GM10847 (cell line): ENCODE results near the gene EFHC2.

Source experiments
- POLR2A ChIP-seq: IDR thresholded peaks from 2 replicates; pipeline ENCODE4 v1.6.1; 2011; ENCODE audit not compliant: insufficient read length; ENCODE audit errors: extremely low read depth

EFHC2 gene, protein sequence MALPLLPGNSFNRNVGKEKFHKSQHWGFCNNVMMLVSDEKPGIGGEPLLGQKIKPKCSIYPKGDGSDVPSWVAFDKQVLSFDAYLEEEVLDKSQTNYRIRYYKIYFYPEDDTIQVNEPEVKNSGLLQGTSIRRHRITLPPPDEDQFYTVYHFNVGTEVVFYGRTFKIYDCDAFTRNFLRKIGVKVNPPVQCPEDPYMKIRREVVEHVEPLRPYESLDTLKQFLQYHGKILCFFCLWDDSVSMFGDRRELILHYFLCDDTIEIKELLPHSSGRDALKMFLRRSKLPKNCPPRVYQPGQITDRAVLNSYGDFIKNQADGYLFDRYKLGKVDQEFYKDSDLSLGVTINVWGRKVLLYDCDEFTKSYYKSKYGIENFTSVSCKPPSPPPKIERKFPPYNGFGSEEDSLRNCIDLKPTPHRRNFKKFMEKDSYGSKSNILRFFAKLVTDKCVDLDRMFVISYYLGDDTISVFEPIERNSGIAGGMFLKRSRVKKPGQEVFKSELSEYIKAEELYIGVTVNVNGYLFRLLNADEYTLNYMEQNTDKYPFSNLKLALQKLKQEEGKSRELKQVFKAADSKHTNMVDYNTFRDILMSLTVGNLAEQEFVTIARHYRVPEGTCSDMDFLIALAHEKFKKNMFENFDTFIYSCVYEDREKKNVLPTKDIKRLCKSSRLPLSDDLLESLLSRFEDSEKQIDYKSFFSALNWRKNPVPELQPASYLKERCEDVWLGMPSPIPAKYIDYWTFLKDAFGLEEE

DNA sequence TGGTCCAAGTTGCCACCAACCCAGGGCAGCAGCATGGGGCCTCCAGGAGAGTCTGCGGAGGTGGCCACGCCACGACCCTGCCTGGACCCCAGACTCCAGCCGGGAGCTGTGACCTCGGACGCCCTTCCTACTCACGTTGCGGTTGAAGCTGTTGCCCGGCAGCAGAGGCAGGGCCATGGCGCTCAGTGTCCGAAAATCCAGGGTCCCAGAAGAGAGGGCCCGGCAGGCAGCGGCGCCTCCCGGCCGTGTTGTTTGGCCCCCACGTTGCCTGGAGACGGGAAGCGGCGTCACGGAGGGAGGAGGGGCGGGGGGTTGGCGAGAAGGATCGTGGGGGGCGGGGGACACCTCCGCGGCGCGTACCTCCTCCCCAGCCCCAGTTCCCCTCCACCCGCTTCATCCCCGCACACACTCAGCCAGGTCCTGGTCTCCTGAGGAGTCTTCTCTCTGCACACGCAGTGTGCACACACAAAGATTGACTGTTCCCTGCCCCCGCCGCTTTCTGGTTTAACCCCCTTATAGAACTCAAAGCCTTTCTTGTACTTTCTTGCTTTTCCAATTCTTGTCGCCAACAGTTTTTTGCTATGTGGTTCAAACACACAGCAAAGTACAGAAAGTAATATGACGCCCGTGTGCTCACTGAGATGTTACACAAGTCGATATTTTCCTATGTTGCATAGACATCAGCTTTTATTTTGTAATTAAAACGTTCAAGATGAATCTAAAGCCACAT, at the start of gene EFHC2:
EFHC2 (minus strand) TSS at position 261 of the 730 bp plus-strand sequence; CDS start at position 177, 84 bp downstream.
- no peak for TF ChIP-seq POLR2A

DNA sequence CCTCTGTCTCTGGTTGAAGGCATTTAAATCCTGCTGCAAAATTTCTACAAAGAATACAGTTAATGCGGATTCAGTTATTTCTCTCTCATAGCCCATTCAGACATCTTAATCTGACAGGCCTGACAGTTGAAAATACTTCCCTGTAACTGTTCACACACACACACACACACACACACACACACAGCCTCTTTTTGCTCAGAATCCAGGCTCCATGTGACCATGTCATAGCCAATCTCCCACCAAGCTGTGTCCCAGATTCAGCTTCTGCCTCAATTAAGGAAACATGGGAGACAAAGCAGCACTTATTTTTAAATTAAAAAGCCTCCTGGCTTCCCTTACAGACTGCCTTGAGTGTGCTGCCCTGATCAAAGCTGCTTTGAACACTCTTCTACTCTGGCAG, 49.3 kb upstream of the EFHC2 start:
- TF ChIP-seq POLR2A, result no peak

DNA sequence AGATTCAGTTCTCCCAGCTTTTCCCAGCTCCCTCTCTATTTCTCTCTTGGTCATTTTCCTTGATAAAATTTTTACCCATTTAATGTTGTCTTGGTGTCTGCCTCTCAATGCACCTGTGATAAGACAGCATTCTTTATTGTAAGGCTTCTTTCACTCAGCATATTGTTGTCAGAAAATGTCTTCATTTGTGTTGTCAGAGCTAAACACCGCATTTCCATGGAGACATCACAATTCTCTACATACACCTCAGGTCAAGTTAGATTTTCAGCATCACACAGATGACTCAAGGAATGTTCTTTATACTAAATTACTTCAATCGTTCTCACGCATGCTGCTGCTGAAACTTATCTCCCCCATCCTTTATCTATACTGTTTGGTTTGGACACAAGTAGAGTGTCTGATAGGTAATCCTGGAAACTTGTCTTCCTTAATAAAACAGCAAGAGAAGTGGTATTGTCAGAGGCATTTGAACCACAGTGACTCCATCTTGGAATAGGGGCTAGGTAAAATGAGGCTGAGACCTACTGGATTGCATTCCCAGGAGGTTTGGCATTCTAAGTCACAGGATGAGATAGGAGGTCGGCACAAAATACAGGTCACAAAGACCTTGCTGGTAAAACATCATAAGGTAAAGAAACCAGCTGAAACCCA, 41.3 kb upstream of the EFHC2 start:
- TF ChIP-seq POLR2A, result no peak

DNA sequence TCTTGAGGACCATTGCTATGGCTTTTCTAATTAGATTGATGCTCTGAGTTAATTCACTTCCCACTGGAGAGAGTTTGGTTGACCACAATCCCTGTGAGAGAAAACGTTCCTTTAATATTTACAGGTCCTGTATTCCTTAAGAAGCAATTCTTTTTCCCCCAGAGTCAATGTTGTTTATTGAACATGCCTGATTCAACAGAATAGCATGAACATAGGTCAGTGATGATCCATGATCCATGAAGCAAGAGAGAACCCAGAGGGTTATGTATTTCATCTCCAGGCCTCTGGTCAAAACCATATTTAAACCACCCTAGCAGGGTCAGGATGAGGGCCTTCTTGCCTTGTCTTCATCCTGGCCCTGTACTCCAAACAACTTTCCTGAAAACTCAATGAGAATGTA, 39.4 kb upstream of the EFHC2 start:
- no peak for TF ChIP-seq POLR2A

DNA sequence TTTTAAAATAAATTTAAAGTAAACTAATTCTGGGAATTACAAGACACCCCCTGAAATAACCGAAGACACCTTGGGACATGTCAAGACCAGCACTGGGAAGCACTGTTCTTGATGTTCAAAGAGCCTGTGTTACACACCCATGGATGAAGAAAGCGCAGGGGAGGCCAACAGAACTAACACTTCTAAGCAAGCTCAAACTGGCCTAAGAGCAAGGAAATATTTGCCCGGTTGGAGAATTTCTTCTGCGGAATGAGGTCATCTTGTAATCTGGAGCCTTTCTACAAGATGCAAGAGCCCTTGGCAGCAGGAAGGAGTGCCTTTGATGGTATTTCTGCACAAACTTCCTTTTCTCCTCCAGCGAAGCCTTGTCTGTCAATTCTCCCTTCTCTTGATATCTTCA, 9.3 kb upstream of the EFHC2 start:
- no peak for TF ChIP-seq POLR2A

DNA sequence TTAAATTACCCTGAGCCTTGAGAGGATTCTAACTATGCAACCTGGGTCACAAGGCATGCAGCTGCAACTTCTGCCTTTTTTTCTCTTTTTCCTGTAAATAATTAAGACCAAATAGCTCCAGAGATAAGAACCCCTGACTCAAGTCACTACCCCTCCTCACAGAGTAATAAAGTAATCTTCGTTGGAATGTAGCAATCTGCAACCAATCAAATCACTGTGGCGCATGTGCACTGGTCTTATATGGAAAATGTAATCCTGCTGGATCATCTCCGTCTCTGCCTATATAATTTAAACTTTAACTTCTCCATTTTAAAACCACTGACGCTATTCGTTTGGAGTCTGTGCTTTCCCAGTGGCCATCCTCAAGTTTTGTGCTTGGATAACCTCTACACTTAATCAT, 6.1 kb upstream of the EFHC2 start:
- TF ChIP-seq POLR2A, result no peak

DNA sequence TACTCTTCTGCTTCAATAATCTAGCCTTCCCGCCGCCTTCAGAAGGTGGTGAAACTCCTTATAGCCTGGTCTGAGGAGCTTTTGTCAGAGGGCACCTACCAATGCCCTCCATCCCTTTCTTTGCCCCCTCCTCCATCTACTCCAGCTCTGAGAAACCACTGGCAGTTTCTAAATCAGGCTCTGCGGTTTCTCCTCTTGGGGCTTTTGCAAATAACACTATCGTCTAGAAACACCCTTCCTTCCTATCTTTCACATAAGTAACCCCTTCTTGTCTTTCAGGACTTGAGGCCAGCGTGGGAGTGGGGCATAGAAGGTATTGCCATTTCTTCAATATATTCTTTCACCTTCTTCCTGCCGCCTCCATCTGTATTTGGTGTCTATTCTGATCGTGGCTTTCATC, 1.2 kb upstream of the EFHC2 start:
- TF ChIP-seq POLR2A, result no peak

DNA sequence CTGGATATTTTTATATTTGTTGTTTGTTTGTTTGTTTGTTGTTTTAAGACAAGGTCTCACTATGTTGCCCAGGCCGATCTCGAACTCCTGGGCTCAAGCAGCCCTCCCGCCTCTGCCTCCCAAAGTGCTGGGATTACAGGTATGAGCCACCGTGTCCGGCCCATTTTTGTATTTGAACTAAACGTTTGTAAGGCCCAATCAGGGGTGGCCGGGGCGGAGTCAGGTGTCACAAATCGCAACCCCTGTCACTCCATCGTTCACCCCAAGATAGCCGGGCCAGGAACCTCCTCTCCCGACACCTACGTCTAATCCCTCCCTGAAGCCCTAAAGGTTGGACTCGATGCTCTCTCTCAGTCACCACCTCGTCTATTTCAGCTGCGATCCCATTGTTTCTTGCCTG, 722 bp upstream of the EFHC2 start:
- no peak for TF ChIP-seq POLR2A

DNA sequence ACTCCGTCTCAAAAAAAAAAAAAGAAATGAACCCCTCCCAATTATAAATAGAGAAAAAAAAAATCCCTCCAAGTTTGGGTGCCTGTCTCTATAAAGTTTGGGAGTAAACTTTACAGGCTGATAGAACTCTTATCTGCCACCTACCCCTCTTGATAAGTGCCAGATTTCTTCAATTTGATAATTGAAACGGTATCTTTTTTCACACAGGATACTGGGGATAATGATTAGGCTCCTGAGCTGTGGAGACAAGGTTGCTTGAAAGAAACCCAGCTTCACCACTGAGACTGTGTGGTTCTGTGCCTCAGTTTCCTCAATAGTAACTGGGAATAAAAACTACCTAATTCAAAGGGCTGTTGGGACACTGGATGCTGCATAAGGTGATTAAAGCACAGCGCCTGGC, 606 bp downstream of the EFHC2 start:
- no peak for TF ChIP-seq POLR2A

DNA sequence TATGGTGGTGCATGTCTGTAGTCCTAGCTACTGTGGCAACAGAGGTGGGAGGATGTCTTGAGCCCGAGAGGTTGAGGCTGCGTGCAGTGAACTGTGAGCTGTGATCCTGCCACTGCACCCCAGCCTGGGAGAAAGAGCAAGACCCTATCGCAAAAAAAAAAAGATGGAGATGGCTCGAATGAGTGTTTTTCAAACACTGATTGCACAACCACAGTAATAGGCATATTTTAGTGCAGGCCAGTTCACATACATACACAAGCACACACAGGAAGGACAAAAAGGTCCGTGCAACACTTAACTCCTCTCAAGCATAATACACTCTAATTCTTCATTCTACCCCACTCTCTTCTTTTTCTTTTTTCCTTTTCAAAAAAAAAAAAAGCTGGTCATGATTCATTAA, 5.1 kb downstream of the EFHC2 start:
- TF ChIP-seq POLR2A, result no peak

DNA sequence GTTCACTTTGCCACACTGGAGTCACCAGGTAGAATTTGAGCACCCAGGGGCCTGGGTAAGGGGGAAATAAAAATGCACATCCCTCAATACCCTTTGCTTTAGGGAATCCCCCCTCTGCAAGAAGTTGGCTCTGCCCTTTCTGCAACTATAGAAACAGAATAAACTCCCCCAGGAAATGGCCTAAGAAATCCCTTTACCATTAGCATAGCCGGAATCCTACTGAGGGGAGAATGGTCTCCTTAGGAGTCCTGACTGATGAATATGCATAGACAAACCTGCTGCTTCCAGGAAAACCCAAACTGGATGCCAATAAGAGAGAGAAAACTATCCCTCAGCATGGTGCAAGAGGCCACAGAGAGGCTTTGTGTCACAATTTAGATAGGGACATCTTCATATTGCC, 11.0 kb downstream of the EFHC2 start:
- no peak for TF ChIP-seq POLR2A

DNA sequence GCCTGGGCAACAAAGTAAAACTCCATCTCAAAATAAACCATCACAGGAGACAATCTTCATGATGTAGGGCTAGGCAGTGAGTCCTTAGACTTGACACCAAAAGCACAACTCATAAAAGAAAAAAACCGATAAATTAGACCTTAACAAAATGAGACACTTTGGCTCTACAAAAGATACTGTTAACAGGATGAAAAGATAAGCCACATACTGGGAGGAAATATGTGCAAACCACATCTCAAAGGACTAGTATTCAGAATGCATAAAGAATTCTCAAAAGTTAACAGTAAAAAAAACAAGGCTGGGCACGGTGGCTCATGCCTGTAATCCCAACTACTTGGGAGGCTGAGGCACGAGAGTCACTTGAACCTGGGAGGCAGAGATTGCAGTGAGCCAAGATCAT, 13.2 kb downstream of the EFHC2 start:
- TF ChIP-seq POLR2A, result no peak

DNA sequence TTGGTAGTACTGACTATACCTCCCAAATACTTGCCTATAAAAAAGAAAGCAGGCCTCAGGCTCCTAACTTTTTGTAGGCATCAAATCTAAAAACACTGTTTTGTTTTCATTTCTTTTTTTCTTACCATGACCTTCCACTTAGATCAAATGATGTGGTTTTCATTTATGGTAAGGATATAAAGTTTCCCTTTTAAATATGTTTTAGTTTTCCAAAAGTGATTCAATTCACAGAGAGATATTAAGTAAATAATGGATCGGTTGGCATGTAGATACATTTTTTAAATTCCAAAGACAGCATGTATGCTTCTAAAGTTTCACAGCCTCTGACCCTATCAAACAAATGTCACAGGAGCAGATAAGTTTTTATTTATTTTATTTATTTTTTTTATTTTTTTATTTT, 23.9 kb downstream of the EFHC2 start:
- no peak for TF ChIP-seq POLR2A

DNA sequence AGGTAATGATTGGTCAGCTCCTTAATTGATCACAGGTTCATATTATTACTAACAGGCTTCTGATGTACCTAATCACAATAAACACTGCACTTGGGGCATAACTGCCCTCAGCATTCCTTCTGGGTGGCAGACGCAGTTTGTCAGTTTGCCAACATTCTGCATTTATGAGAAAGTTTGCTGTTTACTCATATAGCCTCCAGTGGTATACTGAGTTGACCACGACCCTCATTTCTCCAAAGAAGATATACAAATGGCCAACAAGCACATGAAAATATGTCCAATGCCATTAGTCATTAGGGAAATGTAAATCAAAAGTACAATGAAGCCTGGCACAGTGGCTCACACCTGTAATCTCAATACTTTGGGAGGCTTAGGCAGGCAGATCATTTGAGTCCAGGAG, 26.3 kb downstream of the EFHC2 start:
- TF ChIP-seq POLR2A, result no peak

DNA sequence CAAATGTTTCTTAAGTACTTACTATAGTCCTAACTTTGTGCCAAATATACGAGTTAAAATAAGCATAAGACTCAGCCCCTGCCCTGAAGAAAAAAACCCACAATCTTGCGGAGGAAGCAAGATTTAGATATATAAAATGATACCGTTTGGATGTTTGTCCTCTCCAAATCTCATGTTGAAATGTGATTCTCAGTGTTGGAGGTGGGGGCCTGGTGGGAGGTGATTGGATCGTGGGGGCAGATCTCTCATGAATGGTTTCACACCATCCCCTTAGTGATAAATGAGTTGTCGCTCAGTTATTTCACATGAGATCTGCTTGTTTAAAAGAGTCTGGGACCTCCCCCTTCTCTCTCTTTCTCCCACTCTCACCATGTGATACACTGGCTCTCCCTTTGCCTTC, 28.7 kb downstream of the EFHC2 start:
- no peak for TF ChIP-seq POLR2A
